Lower leg skin (tissue), 4 donors: ENCODE measurements around the gene MOB1A. TPM values are rescaled to one million over a fixed set of nuclear protein-coding genes. Genes with fewer than 3 reads are reported as not detected.
A peak's percentile ranks its signal among the peaks of the same experiment; 100 is the strongest.

Experiments
- DNase-seq, 2 donors: peaks; one replicate each; pipeline ENCODE4 v3.0.0-alpha.2; 2019; ENCODE audit warnings: low spot score in 2 of 2
- H3K4me3 ChIP-seq: fragments of 200-600 bp; sonication (generic); 2 replicates; pipeline ENCODE4 v1.5.1; 2017; ENCODE audit warnings: mild to moderate bottlenecking, low read depth; ENCODE audit not compliant: poor library complexity, severe bottlenecking
- CTCF ChIP-seq, 3 donors: fragments of 450-650 bp; IDR thresholded peaks; one replicate each; pipeline ENCODE4 v1.5.1; 2016; ENCODE audit warnings: antibody characterized with exemption in 3 of 3, mild to moderate bottlenecking in 3 of 3, moderate library complexity in 2 of 3
- POLR2A ChIP-seq, 2 donors: fragments of 450-650 bp; IDR thresholded peaks; one replicate each; pipeline ENCODE4 v1.6.1; 2016 to 2017; ENCODE audit warnings: antibody characterized with exemption in 2 of 2, mild to moderate bottlenecking in 1 of 2, moderate library complexity in 1 of 2
- WGBS, 2 donors: methylation state at CpG; one replicate each; pipeline ENCODE4 v1.1.5; 2018; 5-methylcytosine and 5-hydroxymethylcytosine counted together
- intact Hi-C: fragments of 100-400 bp; cut with DNase I; formaldehyde crosslinking; loops from one replicate; pipeline ENCODE4 v1.15.0; 2023; ENCODE audit warnings: low total_unique reads
- total RNA-seq, 4 donors: library from RNA; depleted of rRNA; stranded (reverse); fragments of >200 nt; gene quantifications; one replicate each; pipeline ENCODE4 v1.1.0, GENCODE V29; 2016

MOB1A gene
- total RNA-seq, 4 donors from 2014 or later = 62.7 to 90.8 (median 76.6) TPM

DNA sequence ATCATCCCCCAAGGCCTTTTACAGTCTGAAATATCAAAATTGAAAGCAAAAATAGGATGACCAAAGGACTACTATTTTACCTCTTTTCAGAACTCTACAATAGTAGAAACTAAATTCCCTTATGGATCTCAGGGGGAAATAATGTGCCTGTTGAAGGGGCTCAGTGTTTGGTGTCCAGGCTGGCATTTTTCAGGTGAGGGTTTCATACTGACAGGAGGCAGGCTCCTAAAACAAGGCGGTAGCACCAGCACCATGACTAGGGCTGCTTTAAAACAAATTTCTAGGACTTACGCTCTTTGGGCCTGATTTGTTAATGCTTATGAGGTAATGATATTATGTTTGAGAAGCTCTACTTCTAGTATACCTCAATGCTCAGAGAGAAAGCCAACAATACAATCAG, 25.7 kb downstream of the MOB1A start:
- H3K4me3 ChIP-seq = no peak overlapping the region
- 96 to 100% methylated on average over 2 of the region's 2 CpGs for WGBS, 2 donors
- no peak for DNase-seq
- intact Hi-C loops = no loop called here
- TF ChIP-seq POLR2A (IDR thresholded peaks at IDR 0.05) (no peak), CTCF (IDR thresholded peaks at IDR 0.05) (no peak)

- 90 to 93% methylated on average over 7 of the region's 7 CpGs for WGBS, 2 donors
- no peak overlapping the region for H3K4me3 ChIP-seq
- intact Hi-C loops = no loop called here
- TF ChIP-seq CTCF (IDR thresholded peaks at IDR 0.05) (no peak), POLR2A (IDR thresholded peaks at IDR 0.05) (no peak)
- DNase-seq = no peak
These were observed 28.9 kb downstream of the MOB1A start for GRCh38 chr2:74149570-74150319.

DNA sequence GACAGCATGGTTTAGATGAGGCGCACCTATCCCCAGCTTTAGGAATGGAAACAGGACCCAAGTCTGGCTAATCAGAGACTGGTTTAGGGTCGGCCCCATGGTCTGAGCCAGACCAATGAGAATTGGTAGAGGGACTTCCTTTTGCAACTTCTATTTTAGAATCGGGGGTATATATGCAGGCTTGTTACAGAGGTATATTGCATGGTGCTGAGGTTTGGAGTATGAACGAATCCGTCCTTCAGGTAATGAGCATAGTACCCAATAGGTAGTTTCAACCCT, 29.5 kb downstream of the MOB1A start:
- intact Hi-C loops = no loop called here
- 91 to 93% methylated on average over 5 of the region's 5 CpGs for WGBS, 2 donors
- no peak for DNase-seq
- no peak for TF ChIP-seq CTCF (IDR thresholded peaks at IDR 0.05)
- TF ChIP-seq POLR2A (IDR thresholded peaks at IDR 0.05) = no peak
- no peak overlapping the region for H3K4me3 ChIP-seq

- no peak for DNase-seq
- intact Hi-C loops = no loop called here
- WGBS, 2 donors = 56 to 59% methylated on average over 16 of the region's 16 CpGs
- no peak overlapping the region for H3K4me3 ChIP-seq
- no peak for TF ChIP-seq CTCF (IDR thresholded peaks at IDR 0.05)
- no peak for TF ChIP-seq POLR2A (IDR thresholded peaks at IDR 0.05)
These were observed 30.0 kb downstream of the MOB1A start for GRCh38 chr2:74148457-74149246.

DNA sequence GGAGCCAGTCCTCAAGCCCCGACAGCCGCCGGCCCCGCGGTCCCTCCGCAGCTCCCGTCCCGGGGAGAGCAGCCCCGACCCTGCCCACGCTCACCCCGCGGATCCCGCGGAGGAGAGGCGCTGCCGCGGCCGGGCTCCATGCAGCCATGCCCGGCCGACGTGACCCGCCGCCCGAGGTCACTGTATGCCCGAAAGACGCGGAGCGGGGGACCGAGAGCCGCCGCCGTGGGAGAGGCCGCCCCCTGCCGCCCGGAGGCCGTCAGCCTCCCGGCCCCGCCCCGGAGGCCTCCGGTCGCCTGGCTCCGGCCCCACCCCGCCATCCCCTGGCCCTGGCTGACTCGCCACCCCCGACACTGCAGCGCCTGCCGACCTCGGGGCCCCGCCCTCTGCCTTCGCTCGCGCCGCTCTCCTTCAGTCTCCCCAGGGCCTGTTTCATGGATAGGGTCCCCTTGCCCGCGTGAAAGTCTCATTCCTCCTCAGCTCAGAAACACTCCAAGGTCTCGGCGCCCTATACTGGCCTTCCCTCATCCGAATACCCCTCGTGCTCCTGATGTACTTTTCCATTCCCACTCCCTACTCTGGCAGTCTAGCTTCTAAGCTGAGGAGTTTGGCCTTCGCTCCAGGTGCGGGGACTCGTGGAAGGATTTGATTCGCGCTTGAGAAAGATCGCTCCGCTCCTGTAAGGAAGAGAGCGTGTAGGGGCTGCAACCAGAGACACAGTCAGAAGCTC, 30.8 kb downstream of the MOB1A start, which contains the start of gene BOLA3:
TSS of gene BOLA3 (minus strand) at position 186 of the 730 bp plus-strand sequence. CDS start at position 148, 38 bp downstream.
- intact Hi-C loops = no loop called here
- peak; percentile 74 to 96 for DNase-seq
- 2 to 3% methylated on average over 39 to 67 of the region's 67 CpGs for WGBS, 2 donors
- peak within 1 kb of the TSS; percentile 49 for H3K4me3 ChIP-seq
- peak in 1 of 3 donors; percentile 32 for TF ChIP-seq CTCF (IDR thresholded peaks at IDR 0.05)
- TF ChIP-seq POLR2A (IDR thresholded peaks at IDR 0.05) = no peak
